Measurements from ENCODE around the gene IRF2.

Gene IRF2

DNA sequence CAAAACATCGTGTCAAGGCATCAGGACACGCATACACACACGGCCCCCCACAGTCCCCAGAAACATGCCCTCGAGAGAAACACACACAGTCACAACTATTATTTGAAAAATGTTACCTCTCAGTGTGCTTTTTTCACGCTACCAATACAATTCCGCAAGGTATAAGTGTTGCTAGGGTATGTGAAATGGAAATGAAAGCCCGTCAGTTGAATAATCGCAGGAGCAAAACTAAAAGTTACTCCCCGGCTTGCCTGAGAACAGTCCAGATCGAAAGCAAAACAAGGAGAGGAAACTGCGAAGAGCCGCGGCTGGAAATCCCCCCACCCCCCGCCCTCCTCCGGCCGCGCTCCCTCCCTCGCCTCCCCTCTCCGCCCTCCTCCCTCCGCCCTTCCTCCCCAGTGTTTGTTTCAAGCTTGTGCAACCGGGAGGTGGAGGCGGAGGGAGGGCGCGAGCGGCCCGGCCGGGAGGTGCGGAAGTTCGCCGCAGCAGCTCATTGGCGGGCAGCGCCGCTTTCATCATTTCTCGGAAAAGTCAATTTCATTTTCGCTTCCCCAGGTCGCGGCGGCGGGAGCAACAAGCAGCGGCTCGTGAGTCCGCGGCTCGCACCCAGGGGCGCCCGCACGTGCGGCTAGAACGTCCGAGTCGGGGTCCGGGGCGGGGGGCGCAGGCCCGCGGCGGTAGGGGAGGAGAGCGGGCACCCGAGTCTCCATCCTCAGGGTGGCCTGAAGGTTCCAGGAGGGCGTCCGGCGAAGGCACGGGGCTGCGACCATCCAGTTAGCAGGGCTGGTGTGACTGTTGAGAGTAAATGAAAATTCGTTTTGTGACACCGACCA is at the start of gene IRF2:
Gene IRF2 (minus strand): TSS at position 288 of the 833 bp plus-strand sequence. CDS start 45,486 bp downstream, outside the sequence.
- peak; percentile 90 to 91 for DNase-seq

- no peak for DNase-seq
Observed at GRCh38 chr4:184515606-184516005, 41.3 kb upstream of the IRF2 start.

DNA sequence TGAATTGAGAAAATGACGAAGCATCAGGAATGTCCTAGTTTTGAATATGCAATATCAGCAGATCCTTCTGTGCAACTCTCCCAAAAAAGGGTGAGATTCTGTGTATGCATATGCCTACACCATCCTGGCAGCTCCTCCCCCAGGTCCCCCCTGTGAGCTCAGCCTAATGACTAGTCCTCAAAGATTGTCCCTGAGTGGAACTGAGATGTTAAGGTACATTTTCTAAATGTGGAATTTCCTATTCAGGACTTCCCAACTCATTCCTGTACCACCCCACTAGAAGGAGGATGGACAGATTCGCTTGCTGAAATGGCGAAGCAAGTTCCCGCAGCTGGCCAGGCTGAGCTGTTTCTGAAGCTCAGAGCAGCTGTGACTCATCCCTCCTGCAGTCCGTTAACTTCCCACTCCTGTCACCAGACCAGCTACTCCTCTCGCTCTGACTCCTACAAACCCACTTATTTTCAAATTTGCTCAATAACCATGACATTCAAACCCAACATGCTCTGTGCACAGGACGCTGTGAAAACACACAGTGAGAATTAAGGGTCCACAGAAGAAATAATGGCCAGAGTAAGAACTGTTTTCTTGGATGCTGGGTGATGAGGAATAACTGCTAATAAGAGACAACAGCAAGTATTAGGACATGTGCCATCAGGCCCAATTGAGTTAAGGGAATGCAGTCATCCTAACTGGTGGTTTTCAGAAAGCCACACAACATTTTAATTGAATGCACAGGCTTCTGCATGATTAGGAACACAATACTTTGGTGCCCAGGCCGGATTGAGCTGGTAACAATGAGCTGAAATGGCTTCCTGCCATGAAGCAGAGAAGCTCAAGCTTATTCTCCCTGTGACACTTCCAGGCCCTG is 40.0 kb upstream of the IRF2 start:
- peak; percentile 65 for DNase-seq

GRCh38 chr4:184513802-184514120 is 39.4 kb upstream of the IRF2 start:
- DNase-seq: no peak

GRCh38 chr4:184511156-184511555 is 36.8 kb upstream of the IRF2 start:
- no peak for DNase-seq

- DNase-seq: no peak
Observed at GRCh38 chr4:184510401-184510800, 36.1 kb upstream of the IRF2 start.

- peak; percentile 16 to 21 for DNase-seq
Observed at GRCh38 chr4:184506527-184507121, 32.3 kb upstream of the IRF2 start.

DNA sequence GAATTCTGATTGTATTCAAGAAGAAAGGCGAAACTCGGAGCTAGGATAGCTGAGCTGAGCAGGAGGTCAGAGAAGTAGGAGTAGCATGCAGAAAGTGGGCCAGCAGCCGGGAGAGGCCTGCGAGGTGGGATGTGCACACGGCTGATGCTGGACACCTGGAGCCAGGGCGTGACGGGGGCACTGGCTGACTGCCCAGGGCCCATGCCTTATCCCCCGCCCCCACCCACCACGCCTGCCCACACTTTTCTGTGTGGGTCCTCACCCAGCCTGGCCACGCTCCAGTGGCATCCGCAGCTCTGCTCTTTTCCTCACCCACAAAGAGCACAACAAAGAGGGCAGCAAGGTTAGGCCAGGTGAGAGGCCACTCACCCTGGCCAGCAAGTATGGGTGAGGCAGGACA is 30.0 kb upstream of the IRF2 start:
- DNase-seq: no peak

DNA sequence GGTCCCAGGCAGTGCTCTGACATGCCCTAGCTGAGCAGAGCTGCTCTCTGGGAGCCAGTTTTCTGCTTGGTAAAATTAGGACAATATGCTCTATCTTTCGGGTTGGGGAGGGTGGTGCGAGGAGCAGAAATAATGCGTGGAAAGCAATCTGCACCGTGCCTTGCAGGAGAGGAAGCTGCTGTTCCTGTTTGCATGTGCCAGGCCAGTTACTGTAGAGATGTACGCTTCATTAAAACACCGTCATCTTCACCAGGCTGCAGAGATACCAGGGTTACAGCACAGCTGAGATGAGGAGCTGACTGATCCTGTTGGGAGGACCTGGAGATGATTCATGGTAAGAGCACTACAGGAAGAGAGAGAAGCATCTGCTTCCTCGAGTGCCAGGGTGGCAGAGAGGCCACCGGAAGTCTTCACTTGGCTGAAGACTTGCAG is 29.5 kb upstream of the IRF2 start:
- no peak for DNase-seq

DNA sequence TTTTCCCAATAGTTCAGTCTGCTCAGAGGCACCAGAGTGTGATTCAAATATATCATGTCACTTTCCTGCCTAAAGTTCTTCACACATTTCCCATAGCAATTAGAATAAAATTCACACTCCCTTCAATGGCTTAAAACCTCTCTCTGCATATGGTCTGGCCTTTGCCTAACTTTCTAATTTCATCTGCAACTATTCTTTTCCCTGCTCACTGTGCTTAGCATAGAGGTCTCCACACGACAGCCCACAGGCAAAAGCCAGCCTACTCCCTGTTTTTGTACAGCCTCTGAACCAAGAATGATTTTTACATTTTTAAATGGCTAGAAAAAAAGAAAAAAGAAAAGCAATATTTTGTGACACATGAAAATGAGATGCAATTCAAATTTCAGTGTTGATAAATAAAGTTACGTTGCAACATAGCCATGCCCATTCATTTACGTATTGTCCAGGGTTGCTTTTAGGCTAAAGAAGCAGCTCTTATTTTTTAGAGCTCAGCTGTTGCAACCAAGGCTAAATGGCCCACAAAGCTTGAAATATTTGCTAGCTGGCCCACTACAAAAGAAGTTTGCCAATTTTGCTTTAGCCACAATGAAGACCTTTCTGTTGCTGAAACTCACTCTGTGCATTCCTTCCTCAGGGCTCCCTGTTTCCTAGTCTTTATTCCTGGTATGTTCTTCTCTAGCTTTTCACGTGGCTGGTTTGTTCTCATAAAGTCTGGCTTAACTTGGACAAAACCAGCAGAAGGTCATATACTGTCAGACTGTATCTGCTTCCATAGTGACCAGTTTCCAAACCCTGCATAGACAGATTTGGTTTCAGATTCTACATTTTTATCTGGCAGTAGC is 26.6 kb upstream of the IRF2 start:
- no peak for DNase-seq

GRCh38 chr4:184499996-184500395 is 25.6 kb upstream of the IRF2 start:
- no peak for DNase-seq

DNA sequence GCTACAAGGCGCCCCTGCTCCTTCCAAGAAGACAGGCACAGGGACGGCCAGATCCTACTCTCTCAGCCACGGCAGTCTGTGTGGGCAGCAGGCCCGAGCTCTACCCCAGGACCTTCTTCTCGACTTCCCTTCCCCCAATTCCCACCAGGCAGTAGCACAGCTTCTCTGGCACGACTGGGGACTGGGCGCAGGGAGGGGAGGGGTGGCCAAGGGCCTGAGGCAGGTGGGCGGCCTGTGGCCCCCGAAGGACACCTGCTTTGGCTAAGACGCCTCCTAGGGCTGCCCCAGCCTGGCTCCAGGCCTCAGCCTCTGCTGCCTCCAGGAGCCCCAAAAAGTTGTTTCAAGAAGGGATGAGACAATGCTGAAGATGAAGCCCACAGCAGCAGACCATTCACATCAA is 24.2 kb upstream of the IRF2 start:
- DNase-seq: no peak

DNA sequence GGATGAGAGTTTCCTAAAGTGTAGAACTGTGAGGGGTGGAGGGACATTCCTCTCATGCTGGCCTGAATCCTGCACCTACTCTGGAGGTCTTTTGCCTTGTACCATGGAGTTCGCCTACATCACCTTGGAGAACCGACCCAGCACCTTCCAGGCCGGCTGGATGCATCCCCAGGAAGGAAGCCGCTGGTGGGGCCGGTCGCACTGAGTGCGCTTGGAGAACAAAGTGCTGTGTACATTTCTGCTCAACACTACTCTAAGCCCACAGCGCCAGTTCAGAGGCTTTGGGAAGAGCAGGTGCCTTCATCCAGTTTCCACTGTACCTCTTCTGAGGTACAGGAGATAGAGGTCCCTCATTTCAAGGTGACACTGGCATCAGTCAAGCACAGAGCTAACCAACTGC is 15.4 kb upstream of the IRF2 start:
- no peak for DNase-seq

DNA sequence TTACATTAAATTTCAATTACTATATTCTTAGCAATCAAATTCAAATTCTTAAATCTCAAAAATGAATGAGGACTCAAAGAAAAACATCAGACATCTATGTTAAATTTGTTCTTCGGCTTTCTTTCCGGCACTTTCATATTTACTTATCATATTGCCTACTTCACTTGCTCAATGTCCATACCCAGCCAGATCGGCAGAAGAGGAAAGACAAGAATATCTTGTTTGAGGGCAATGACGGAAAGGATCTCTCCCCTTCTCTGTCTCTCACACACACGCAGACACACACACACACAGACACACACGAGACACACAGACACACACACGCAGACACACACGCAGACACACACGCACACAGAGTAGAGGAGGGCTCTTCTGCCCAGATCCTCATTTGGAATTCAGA is 13.2 kb upstream of the IRF2 start:
- DNase-seq: no peak

GRCh38 chr4:184485279-184485678 is 10.9 kb upstream of the IRF2 start:
- DNase-seq: no peak

- DNase-seq: no peak
Observed at GRCh38 chr4:184481544-184481943, 7.2 kb upstream of the IRF2 start.

DNA sequence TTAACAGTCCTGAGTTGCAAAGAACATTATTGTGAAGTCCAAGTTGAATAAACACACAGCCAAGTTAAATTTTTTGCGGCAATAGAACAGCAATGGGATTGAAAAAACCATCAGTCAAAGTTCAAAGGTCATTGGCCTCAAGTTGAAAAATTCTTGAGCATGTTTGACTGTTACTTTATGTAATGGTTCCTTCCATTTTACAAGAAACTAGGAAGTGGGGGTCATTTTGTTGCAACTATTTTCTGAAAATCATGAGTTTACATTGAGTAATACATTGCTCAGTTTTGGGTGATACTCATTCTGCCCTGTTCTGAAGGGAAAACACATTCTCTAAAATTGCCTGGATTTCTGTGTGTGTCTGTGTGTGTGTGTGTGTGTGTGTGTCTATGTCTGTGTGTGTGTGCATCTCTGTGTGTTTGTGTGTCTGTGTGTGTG is 5.2 kb upstream of the IRF2 start:
- DNase-seq: no peak

DNA sequence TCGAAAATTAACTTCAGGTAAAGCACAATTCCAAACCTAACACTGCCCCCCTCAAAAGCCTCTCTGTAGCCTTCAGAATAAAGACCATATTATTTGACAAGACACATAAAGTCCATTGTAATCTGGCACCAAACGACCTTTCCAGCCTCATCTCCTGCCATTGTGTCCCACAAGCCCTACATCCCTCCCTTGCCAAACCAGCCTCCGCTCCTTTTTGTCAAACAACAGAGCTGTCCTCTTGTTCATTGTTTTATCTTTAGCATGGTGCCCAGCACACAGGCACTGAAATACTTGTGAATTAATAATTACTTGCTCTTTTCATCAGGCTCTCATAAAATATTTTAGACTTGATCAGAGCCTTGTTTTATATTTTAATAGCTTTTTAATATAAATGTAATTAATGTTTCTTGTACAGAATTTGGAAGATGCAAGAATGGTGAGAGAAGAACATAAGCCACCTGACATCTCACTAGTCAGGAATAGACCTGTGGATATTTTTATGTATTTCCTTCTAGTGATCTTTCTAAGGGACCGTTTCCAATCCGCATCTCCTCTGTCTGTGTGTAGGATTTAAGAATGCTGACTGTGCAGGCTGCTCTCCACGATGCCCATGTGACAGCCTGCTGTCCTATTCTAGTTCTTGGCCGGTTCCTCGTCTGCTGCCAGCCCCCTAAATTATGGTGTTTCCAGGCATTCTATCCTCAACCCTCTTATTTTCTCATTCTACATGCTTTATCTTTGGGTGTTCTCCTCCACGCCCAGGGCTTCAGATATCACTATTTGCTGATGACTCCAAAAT is 3.0 kb upstream of the IRF2 start:
- DNase-seq: no peak

- DNase-seq: peak in 1 of 2 donors; percentile 21
Observed at GRCh38 chr4:184476695-184477094, 2.3 kb upstream of the IRF2 start.

DNA sequence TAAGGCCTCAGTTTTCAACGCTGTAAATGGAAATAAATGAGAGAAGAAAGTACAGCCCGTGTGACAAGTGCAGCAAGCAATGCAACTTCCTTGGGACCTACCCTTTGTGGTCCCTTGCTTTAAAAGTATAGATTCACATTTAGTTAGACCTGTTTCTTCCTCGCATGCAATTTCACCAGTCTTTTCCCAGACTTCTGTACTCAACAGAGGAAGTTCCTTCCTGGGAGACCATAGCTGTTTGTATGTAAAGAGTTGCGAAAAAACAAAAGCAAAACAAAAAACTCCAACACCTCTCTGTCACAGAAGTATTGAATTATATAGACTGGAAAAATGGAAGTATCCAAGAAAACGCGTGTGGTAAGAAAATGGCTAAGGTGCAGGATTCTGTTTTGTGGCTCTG is 1.1 kb upstream of the IRF2 start:
- DNase-seq: no peak

- DNase-seq: peak; percentile 54 to 55
Observed at GRCh38 chr4:184475096-184475461, 729 bp upstream of the IRF2 start.
